Inflammatory macrophage treated with lipopolysaccharide for 1 hour (primary cell): ENCODE results near the gene TIGD7.

ENCODE experiments used
- DNase-seq, 2 donors: peaks; one replicate each; pipeline ENCODE4 v3.0.0-alpha.2; 2020 to 2022

Gene TIGD7, protein sequence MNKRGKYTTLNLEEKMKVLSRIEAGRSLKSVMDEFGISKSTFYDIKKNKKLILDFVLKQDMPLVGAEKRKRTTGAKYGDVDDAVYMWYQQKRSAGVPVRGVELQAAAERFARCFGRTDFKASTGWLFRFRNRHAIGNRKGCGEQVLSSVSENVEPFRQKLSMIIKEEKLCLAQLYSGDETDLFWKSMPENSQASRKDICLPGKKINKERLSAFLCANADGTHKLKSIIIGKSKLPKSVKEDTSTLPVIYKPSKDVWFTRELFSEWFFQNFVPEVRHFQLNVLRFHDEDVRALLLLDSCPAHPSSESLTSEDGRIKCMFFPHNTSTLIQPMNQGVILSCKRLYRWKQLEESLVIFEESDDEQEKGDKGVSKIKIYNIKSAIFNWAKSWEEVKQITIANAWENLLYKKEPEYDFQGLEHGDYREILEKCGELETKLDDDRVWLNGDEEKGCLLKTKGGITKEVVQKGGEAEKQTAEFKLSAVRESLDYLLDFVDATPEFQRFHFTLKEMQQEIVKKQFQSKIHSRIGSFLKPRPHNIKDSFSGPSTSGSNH

GRCh38 chr16:3305109-3306068 lies at the start of gene TIGD7, which contains the start of gene ZNF75A:
TSS of gene TIGD7 (minus strand) at chr16:3305430. CDS start at chr16:3300614, 4,816 bp downstream.
TSS of gene ZNF75A (plus strand) at chr16:3305497. CDS start at chr16:3308429, 2,932 bp downstream.
- DNase-seq: peak; percentile 86 to 87

DNA sequence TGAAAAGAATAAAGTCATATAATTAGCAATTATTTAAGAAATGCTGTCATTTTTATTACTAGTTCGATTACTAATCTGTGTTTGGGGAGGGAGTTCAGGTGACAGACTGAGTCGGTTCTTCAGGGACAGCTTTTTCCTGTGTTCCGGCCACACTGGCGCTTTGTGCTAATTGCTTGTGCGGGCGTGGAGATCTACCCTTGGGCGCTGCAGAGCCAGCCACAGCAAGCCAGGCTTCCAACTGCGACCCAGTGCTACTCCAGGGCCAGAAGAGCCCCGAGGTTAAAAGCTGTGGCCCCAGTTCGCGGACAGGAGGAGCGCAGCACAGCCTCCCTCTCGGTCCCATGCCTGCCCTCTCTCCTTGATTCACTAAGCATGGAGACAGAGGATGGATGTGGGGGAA lies 43.9 kb upstream of the TIGD7 start:
- no peak for DNase-seq

DNA sequence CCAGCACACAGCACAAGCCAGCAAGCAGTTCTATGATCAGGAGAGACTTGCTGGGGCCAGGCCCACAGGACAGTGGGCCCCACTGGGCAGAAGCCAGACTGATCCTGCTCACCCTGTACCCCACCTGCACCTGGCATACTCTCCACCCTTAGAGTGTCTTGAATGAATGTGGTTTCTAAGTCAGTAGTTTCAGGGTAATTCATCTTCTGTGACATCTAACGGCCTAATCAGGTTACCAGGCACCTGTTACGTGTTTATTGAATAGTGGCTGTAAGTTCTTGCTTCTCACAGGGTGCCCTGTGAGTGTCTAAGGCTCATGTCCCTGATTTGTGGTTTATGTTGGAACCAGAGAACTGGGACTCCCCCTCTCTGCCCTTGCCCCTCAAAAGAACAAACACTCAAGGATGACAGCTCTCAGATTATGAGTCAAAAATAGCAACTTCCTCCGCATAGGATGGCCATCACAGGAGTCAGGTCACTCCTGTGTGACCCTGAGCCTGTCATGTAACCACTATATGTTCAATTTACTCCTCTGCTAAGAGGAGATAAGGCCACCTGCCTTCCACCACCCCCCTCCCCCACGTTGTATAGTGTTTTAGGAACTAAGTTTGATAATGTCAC lies 43.4 kb upstream of the TIGD7 start:
- DNase-seq: no peak

DNA sequence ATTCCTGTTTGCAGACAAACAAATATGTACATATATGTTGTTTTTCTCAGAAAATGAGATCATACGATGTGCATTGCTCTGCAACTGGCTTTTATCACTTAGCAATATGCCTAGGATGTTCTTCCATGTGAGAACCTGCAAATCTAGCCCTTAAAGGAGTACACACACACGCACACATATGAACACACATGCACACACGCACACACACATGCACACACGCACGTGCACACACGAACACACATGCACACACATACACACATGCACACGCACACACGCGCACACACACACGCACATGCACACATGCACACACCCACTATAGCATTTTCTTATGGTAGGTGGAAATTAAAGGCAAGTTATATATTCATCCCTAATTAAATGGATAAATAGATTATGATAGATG lies 42.4 kb upstream of the TIGD7 start:
- DNase-seq: no peak

DNA sequence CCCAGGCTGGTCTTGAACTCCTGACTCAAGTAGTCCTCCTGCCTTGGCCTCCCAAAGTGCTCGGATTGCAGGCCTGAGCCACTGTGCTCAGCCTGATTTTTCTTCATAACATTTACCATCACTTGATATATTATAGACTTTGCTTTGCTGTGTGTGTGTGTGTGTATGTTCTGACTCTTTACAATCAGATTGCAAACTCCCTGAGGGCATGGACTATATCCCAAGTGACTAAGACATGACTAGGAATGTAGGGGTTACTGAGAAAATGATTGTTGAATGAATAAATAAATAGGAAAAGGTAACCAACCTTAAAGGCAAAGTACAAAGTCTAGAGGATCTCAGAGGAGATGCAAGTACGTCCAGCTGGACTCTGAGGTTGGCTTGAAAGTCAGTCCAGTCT lies 40.8 kb upstream of the TIGD7 start:
- DNase-seq: no peak

DNA sequence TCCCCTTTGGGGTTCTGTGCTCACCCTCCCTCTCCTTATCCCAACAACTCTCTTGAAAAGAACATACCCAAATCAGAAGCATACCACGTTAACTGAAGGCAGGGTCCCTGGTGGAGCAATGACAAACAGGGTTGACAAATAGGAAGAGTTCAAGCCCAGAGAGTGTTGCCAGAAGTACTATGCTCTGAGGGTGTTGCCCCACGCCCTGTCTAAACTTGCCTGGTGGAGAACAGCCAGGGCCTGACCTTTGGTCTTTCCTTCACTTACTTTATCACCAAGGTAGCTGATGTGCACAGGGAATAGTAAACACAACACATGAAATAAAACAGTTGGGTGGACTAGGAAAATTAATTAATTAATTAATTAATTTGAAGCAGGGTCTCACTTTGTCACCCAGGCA lies 23.4 kb upstream of the TIGD7 start:
- DNase-seq: no peak

DNA sequence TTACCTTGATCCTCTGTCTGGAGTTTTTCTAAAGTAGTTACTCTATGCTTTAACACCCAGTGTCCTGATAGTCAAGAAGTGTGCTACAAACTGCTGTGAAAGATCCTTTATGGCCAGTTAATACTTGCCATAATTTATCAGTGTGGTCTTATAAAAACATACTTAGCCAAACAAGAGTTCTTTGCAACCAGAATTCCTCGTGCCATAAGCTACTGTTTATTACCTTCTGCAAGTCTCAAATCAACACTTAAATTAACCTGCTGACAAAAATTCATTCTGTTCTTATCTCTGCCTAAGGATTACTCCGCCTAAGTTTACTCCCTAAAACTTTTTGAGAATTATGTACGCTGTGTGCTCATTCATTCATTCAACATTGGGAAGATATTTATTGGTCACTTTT lies 22.9 kb upstream of the TIGD7 start:
- DNase-seq: no peak

- no peak for DNase-seq
Observed at GRCh38 chr16:3327514-3327913, 22.3 kb upstream of the TIGD7 start.

GRCh38 chr16:3321816-3322215 lies 16.6 kb upstream of the TIGD7 start:
- DNase-seq: no peak

GRCh38 chr16:3317315-3317999 lies 12.2 kb upstream of the TIGD7 start:
- DNase-seq: peak in 1 of 2 donors; percentile 4

DNA sequence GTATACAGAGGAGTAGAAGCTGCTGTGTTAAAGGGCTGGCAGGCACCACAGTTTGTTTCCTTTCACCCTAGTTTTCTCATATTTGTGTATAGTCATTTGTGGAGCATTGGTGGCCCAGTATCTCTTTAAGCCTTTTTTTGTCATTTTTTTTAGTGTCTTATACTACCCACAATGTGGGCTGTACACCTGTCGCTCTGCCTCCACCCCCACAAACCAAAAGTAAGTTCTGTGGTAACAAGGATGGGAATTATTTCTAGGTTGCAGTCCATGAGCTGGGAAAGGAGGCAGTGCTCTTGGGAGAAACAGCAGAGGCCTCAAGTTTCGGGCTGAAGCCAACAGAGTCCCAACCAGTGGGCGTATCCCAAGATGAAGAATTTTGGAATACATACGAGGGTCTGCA lies 6.3 kb upstream of the TIGD7 start:
- no peak for DNase-seq

DNA sequence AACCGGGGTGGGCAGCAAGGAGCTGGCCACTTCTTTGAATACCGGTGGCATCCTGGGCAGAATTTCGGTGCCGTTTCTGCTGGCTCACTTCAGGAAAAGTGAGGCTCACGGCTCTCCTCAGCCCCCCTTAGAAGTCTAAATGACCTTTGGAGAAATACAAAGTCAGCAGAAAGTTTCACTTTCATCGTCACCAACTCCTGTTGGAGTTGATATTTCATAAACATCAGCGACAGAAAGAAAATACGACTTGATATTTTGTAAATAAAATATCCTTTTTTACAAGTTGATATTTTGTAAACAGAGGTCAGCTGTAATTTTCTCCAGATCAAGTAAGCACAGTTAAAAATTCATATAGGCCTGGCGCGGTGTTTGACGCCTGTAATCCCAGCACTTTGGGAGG lies 848 bp upstream of the TIGD7 start:
- DNase-seq: no peak

GRCh38 chr16:3304370-3304769 lies 860 bp downstream of the TIGD7 start:
- peak; percentile 48 to 57 for DNase-seq

DNA sequence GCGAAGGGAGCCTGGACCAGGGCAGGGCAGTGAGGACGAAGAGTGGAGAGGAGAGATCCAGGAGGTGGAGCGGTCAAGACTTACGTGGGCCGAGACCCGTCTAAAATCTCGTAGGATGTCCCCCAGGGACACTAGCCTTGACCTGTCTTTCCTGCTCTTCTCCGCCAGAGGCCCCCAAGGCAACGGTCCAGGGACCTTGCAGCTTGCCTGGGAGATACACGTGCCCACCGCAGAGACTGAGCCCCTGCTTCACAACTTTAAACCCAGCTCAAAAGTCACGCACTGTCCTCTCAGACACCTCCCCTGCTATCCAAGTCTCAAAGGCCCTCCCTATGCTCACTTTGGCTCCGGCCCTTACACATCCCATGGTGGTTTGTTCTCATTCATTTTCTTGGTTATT lies 9.4 kb downstream of the TIGD7 start:
- no peak for DNase-seq

DNA sequence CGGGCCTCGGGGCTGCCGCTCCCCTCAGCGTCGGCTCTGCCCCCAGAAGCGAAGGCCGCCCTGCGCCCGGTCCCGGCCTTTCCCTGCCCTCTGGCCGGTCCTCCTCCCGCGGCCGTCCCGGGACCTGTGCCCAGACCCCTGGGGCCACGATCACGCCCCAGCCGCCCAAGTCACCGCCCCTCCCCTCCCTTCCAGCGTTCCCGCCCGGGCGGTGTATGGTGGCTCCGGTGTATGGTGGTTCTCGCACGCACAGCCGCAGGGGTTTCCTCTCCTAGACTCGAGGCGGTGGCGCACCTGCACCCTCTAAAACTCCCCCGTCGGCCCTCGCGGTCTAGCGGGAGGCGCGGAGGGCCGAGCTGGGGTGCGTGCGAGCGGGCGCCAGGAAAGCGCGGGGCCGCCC lies 10.0 kb downstream of the TIGD7 start:
- DNase-seq: no peak

- no peak for DNase-seq
Observed at GRCh38 chr16:3292604-3293003, 12.6 kb downstream of the TIGD7 start.

- no peak for DNase-seq
Observed at GRCh38 chr16:3289998-3290673, 15.1 kb downstream of the TIGD7 start.

DNA sequence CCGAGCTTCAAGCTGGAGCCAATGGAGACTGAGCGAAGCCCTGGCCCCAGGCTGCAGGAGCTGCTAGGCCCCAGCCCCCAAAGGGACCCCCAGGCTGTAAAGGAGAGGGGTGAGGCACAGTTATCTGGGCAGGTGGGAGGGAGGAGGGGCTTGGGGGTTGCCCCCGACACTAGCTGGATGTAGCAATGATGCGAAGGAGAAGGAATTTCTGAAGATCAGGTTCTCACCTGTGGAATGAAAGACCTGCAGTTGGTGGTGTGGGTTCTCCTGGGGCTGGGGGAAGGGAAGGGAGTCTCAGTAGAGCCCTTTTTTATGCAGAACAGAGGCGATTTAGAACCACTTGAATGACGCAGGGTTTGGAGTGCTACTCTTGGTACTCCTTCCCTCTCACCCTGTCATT lies 20.1 kb downstream of the TIGD7 start:
- no peak for DNase-seq

- peak; percentile 21 to 57 for DNase-seq
Observed at GRCh38 chr16:3283543-3284447, 21.4 kb downstream of the TIGD7 start.

- peak; percentile 97 to 98 for DNase-seq
Observed at GRCh38 chr16:3282730-3283542, 22.3 kb downstream of the TIGD7 start, which contains the start of gene ZNF263. TSS of gene ZNF263 (plus strand) at chr16:3283491. CDS start at chr16:3283819, 328 bp downstream.
